Hepatic stellate cell (primary cell): ENCODE data around the gene ARL3.
A peak's percentile ranks its signal among the peaks of the same experiment; 100 is the strongest.

ENCODE experiments used
- DNase-seq: peaks from one replicate; pipeline ENCODE4 v3.0.0; 2011; ENCODE audit warnings: low spot score

The ARL3 gene

GRCh38 chr10:102639537-102639936, 74.7 kb downstream of the ARL3 start:
- DNase-seq, result no peak

- no peak for DNase-seq
Measured at GRCh38 chr10:102635377-102635776, 78.8 kb downstream of the ARL3 start.

- no peak for DNase-seq
Measured at GRCh38 chr10:102634686-102635085, 79.5 kb downstream of the ARL3 start.

- DNase-seq, result no peak
Measured at GRCh38 chr10:102633848-102634247, 80.3 kb downstream of the ARL3 start.

- no peak for DNase-seq
Measured at GRCh38 chr10:102633287-102633686, 80.9 kb downstream of the ARL3 start.

GRCh38 chr10:102632394-102633111, 81.6 kb downstream of the ARL3 start:
- DNase-seq, result no peak

GRCh38 chr10:102631525-102632393, 82.4 kb downstream of the ARL3 start:
- DNase-seq, result no peak

- no peak for DNase-seq
Measured at GRCh38 chr10:102630663-102631062, 83.5 kb downstream of the ARL3 start.

GRCh38 chr10:102629661-102630614, 84.3 kb downstream of the ARL3 start:
- DNase-seq, result peak; percentile 93

GRCh38 chr10:102628451-102628911, 85.7 kb downstream of the ARL3 start:
- no peak for DNase-seq

- peak; percentile 81 for DNase-seq
Measured at GRCh38 chr10:102627736-102628293, 86.4 kb downstream of the ARL3 start.

GRCh38 chr10:102627291-102627735, 86.9 kb downstream of the ARL3 start:
- DNase-seq, result no peak

GRCh38 chr10:102626026-102626685, 88.0 kb downstream of the ARL3 start:
- DNase-seq, result no peak

GRCh38 chr10:102624751-102625645, 89.2 kb downstream of the ARL3 start:
- DNase-seq, result peak; percentile 45

GRCh38 chr10:102624094-102624493, 90.1 kb downstream of the ARL3 start:
- no peak for DNase-seq
